H1 (cell line): ENCODE measurements around the gene PLCB1.

Source experiments
- ATF3 ChIP-seq: IDR thresholded peaks from 2 replicates; pipeline ENCODE4 v1.6.1; 2011; ENCODE audit warnings: low read depth, mild to moderate bottlenecking, low read length; ENCODE audit not compliant: insufficient read depth
- BRCA1 ChIP-seq: IDR thresholded peaks from 2 replicates; pipeline ENCODE4 v1.6.1; 2012; ENCODE audit warnings: low read depth, low read length, improper control_type of control experiment
- CTCF ChIP-seq, 3 experiments: IDR thresholded peaks; 1 replicate in 2 of 3; 2 replicates in 1 of 3; pipeline versions ENCODE4 v1.5.1 to v1.6.1; 2011; ENCODE audit warnings: low read length in 3 of 3, mild to moderate bottlenecking in 3 of 3, inconsistent platforms in 2 of 3, low read depth in 1 of 3, moderate library complexity in 1 of 3; ENCODE audit not compliant: insufficient read depth in 1 of 3; ENCODE audit errors: control extremely low read depth in 1 of 3
- E2F6 ChIP-seq: IDR thresholded peaks from 2 replicates; pipeline ENCODE4 v1.6.1; 2012; ENCODE audit warnings: inconsistent platforms
- FOSL1 ChIP-seq: IDR thresholded peaks from 2 replicates; pipeline ENCODE4 v1.6.1; 2011; ENCODE audit warnings: mild to moderate bottlenecking, low read depth, low read length, moderate library complexity; ENCODE audit not compliant: insufficient read depth
- KDM1A ChIP-seq: fragments of 200-600, 300-600 bp; sonication (generic); IDR thresholded peaks from 2 replicates; pipeline ENCODE4 v1.7.1; 2016; ENCODE audit warnings: mild to moderate bottlenecking, low read length, borderline replicate concordance
- MAFK ChIP-seq: IDR thresholded peaks from 2 replicates; pipeline ENCODE4 v1.6.1; 2012; ENCODE audit warnings: low read depth, mild to moderate bottlenecking, improper control_type of control experiment, low read length
- POLR2A ChIP-seq, 2 experiments: IDR thresholded peaks; 1 replicate in 1 of 2; 2 replicates in 1 of 2; pipeline ENCODE4 v1.6.1; 2011; ENCODE audit warnings: low read depth in 2 of 2, low read length in 2 of 2, mild to moderate bottlenecking in 2 of 2; ENCODE audit errors: control extremely low read depth in 1 of 2
- POLR2AphosphoS5 ChIP-seq: IDR thresholded peaks from 2 replicates; pipeline ENCODE4 v1.6.1; 2011; ENCODE audit warnings: low read depth, low read length
- RXRA ChIP-seq: IDR thresholded peaks from 2 replicates; pipeline ENCODE4 v1.6.1; 2011; ENCODE audit warnings: low read depth, mild to moderate bottlenecking, low read length, moderate library complexity; ENCODE audit not compliant: insufficient read depth
- TAF1 ChIP-seq: IDR thresholded peaks from 2 replicates; pipeline ENCODE4 v1.6.1; 2011; ENCODE audit warnings: mild to moderate bottlenecking, low read depth, low read length
- USF2 ChIP-seq: IDR thresholded peaks from 2 replicates; pipeline ENCODE4 v1.6.1; 2011; ENCODE audit warnings: low read length, improper control_type of control experiment

- no peak for TF ChIP-seq CTCF (IDR thresholded peaks at IDR 0.05; ENCODE audit: control extremely low read depth in 1 of 3, insufficient read depth in 1 of 3, low read depth in 1 of 3, low read length in 3 of 3)
- no peak for TF ChIP-seq BRCA1
- no peak for TF ChIP-seq KDM1A
- no peak for TF ChIP-seq USF2
- TF ChIP-seq ATF3: no peak
- TF ChIP-seq TAF1: no peak
- no peak for TF ChIP-seq FOSL1
- no peak for TF ChIP-seq POLR2AphosphoS5
- TF ChIP-seq POLR2A (IDR thresholded peaks at IDR 0.05; ENCODE audit: control extremely low read depth in 1 of 2, low read depth in 2 of 2, low read length in 2 of 2): no peak
- no peak for TF ChIP-seq E2F6
- no peak for TF ChIP-seq RXRA
- no peak for TF ChIP-seq MAFK
Measured at GRCh38 chr20:8855315-8855714, 723.2 kb downstream of the PLCB1 start.
